8988T (cell line): ENCODE measurements around the gene SPON1.

ENCODE experiments used
- DNase-seq: peaks from one replicate; pipeline ENCODE4 v3.0.0; 2011

SPON1 gene

DNA sequence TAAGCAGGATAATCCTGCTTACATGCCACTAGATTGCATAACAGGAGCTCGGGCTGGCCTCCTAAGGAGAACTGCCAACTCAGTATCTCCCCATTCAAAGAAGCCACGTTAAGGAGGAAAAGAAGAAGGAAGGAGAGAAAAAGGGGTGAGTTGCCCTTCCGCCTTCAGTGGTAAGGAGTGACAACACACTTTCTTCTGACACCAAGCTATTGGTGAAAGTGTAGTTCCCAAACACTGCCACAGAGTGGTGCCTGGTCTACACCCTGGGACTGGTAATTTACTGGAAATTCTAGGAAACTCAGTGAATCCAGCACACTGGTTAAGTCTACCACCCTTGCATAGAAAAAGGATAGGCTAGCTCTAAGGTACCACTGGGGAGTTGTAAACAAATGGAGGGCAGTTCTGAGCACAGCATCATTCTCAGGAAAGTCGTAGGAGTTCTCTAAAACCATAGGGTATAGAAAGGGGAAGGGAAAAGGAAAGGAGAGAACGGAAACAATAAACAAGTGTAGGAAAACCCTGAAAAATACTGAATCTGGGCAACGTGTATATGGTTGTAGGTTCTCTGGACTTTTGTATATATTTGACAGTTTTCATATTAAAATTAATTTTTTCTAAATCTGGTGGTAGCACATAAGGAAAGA lies 338.3 kb downstream of the SPON1 start:
- DNase-seq = no peak

DNA sequence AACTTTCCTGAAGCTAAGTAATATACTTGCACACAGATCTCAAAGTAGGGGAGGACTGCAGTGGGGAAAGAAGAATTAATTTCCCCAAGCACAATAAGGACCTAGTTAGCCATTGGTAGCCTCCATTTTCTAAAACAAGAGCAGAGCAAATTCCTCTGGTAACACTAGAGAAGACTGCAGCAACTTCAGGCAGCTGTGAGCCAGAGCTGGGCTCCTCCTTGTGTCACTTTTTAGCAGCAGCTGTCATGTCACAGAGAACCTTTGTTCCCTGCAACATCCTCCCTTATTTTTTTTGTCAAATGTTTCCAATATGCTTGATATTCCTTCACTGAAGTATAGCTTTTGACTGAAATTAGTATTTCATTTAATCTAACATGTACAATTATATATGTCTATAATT lies 342.1 kb downstream of the SPON1 start:
- DNase-seq = no peak

DNA sequence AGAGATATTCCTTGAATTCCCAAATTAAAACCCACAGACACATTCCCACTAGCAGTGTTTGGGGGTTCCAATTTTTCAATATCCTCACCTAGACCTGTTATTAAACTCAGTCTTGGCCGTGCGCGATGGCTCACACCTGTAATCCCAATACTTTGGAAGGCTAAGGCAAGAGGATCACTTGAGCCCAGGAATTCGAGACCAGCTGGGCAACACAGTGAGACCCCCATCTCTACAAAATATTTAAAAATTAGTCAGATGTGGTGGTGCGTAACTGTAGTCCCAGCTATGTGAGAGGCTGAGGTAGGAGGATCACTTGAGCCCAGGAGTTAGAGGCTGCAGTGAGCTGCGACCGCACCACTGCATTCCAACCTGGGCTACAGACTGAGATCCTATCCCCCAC lies 343.1 kb downstream of the SPON1 start:
- no peak for DNase-seq

DNA sequence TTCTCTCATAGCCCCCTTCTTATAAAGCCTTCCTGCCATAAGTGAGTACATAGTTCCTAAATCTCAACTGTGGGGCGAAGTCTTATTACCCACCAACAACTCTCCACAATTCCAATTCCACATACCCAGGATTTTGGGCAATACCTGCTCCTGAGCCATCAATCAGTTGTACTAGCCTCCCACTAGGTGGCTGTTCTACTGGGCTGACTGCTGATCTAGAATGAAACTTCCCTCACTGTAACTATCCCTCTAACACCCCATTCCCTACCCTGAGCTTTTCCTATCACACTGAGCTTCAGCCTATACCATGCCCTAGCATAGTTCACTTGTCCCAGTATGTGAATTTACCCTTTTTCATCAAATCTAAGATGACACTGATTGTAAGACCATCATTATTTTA lies 344.0 kb downstream of the SPON1 start:
- DNase-seq = no peak

DNA sequence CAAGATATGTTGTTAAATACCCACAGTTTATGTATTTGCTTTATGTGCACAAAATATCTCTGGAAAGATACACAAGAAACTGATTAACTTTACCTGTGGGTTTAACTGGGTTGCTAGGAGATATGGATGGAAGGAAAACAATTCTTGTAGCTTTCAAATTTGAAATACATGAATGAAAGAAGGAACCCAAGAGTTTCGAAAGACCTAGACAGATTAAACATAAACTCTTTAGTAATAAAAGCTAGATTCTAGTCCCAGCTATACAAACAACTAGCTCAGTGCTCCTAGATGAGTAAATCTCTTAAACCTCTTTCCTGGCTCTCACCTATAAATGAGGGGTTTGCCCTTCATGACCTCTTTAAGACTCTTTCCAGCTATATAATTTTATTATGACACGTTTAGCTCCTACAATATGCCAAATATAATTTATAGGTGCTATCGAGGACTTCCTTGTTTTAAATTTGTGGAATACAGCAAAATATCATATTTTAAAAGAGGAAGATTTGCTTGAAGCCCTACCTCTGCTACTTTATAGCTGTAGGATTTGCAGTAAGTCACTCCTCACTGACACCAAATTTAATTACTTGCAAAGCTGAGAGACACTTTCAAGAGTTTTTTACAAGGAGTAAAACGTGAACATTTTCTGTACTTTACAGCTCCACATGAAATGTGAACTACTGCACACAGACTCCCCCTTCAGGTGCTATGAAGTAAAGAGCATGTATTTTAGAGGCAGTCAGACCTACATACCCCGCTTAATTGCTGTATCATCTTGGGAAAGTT lies 345.8 kb downstream of the SPON1 start:
- no peak for DNase-seq

DNA sequence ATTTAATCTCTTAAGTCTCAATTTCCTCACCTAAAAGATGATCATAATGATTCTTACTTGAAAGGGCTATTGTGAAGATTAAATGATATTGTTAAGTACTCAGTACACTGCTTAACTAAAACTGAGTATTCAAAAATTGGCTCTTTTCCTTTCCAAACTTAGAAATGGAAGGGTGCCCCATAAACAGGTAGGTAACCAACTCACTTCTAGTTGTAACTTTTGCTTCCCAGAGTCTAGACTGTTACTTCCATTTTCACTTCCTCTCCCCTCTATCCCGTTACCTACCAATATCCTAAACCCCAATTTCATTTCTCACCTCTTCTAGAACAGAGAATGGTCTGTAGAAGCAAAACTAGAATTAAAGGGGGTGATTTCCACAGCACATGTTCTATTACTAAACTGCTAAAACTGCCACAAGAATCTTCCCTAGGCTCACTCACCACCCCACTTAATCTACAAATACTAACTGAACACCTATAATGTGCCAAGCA lies 346.4 kb downstream of the SPON1 start:
- DNase-seq = no peak

DNA sequence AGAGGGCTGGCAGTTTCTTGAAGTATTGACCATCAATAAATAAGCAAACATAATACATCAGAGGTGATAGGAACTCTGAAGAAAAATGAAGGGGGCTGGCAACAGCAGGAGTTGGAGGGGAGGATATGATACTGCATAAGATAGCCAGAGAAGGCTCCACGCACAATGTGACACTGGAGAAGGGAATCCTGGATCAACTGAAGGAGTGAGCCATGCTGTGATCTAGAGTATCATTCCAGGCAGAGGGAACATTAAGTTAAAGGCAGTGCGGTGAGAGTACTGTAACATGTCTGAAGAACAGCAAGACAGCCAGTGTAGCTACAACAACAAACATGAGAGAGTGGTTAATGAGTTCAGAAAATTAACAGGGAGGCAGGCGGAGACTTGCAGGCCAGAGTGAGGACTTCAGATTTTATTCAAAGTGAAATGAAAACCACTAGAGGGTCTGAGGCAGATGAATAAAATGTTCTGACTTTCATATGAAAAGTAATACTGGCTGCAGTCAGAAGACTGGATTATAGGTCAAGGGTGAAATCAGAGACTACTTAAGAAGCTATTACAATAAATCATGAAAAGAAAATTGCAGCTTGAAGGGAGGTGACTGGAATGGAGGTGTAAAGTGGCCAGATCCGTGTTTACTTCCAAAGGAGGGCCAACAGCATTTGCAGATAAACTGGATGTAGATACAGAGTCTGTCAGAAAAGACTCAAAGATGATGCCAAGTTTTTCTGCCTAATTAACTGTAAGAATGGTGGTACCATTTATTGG lies 347.1 kb downstream of the SPON1 start:
- no peak for DNase-seq

DNA sequence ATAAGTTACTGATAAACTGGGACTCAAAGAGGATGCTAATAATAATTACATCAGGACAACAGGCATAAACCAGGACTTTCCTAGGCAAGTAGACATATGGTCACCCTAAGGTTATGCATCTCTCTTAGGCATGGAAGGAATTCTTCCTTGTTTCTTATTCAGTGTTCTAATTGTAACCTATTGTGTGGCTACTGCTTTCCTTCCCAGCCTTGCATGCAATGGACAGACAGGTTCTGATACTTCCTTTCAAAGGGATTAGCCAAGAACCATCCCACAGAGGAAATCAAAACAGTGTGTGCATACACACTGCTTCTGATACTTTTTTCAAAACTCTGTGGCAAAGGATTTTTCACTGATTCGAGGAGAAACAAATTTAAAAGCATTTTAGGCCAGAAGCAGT lies 348.2 kb downstream of the SPON1 start:
- DNase-seq = no peak

DNA sequence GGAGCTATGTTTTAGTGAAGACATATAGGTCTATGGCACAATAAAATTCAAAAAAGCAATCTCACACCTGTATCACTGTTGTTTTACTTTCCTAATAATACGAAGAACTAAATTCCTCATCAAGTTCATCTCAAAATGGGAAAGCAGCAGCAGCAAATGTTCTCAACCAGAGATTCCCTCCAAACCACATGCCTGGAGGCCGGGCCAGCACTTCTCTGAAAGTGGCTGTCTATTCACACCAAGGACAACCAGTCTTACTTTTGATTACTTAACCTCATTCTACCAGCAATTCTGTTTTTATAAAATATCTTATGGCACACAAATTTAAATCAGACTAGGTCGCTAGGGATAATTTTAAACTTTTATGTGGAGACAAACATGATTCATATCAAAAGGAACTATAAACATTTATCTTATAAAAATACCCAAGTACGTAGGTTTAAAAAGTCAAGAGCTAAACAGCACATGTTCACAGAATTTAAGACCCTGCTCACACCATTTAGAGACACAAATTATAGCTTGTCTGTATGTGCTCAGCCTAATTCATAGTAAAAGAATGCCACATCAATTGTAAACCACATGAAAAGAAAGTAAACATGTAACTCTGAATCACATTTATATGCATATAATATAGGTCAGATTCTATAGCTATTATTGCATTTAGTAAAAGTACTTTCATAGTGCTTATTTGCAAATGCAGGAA lies 350.4 kb downstream of the SPON1 start:
- DNase-seq = no peak

DNA sequence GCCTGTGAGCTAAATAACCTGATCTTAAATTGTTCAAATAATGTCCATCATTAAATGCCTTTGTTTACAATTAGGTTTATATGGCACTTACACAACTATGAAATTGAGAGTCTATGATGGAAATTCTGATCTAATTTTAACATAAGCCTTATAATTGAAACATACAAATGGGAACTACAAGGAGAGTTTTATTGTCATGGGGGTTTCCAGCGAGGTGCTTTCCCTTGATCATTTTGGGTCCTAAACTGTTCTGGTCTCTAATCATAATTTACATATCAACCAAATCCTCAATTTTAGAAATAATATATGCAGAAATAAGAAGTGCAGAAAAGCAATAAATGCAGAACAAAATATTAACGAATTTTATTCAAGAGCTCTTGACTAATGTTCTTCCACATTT lies 351.6 kb downstream of the SPON1 start:
- DNase-seq = no peak

DNA sequence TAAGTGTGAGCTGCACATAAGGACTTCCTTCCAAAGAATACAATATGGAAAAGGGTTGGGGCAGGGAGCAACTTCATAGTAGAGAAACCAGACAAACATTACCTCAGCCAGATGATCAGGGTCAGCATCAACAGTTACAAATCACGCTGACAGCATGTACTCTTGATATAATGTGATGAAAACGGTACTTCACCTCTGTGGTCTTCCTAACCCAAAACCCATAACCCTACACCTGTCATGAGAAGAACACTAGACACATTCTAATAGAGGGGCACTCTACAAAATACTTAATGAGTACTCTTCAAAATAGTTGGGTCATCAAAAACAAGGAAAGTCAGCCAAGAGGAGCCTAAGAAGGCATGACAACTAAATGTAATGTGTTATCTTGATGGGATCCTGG lies 352.6 kb downstream of the SPON1 start:
- DNase-seq = no peak
